ENCODE results near the gene MGAT5B.

The MGAT5B gene

GRCh38 chr17:76930107-76930506 lies 61.9 kb downstream of the MGAT5B start:
- DNase-seq, result no peak

- no peak for DNase-seq
Measured at GRCh38 chr17:76932402-76933333, 64.5 kb downstream of the MGAT5B start.

GRCh38 chr17:76934561-76935320 lies 66.5 kb downstream of the MGAT5B start:
- DNase-seq, result no peak

- DNase-seq, result no peak
Measured at GRCh38 chr17:76935331-76935730, 67.1 kb downstream of the MGAT5B start.

GRCh38 chr17:76937238-76937637 lies 69.0 kb downstream of the MGAT5B start:
- no peak for DNase-seq

- DNase-seq, result no peak
Measured at GRCh38 chr17:76938009-76938408, 69.8 kb downstream of the MGAT5B start.

GRCh38 chr17:76940295-76940694 lies 72.1 kb downstream of the MGAT5B start:
- DNase-seq, result no peak

GRCh38 chr17:76940738-76941350 lies 72.6 kb downstream of the MGAT5B start:
- DNase-seq, result no peak

- DNase-seq, result no peak
Measured at GRCh38 chr17:76943202-76943601, 75.0 kb downstream of the MGAT5B start.

GRCh38 chr17:76943781-76944213 lies 75.6 kb downstream of the MGAT5B start:
- no peak for DNase-seq

- no peak for DNase-seq
Measured at GRCh38 chr17:76944477-76944876, 76.3 kb downstream of the MGAT5B start.

- DNase-seq, result no peak
Measured at GRCh38 chr17:76946111-76946771, 78.0 kb downstream of the MGAT5B start.

- DNase-seq, result no peak
Measured at GRCh38 chr17:76946772-76947135, 78.5 kb downstream of the MGAT5B start.

- DNase-seq, result no peak
Measured at GRCh38 chr17:76947309-76947708, 79.1 kb downstream of the MGAT5B start.

- no peak for DNase-seq
Measured at GRCh38 chr17:76947771-76948170, 79.6 kb downstream of the MGAT5B start.

GRCh38 chr17:76948301-76948700 lies 80.1 kb downstream of the MGAT5B start:
- DNase-seq, result no peak

GRCh38 chr17:76948726-76949342 lies 80.6 kb downstream of the MGAT5B start:
- no peak for DNase-seq

GRCh38 chr17:76949913-76950695 lies 81.9 kb downstream of the MGAT5B start:
- no peak for DNase-seq

- no peak for DNase-seq
Measured at GRCh38 chr17:76951375-76951905, 83.2 kb downstream of the MGAT5B start.

- DNase-seq, result no peak
Measured at GRCh38 chr17:76952402-76952801, 84.2 kb downstream of the MGAT5B start.

GRCh38 chr17:76953066-76953465 lies 84.9 kb downstream of the MGAT5B start:
- DNase-seq, result no peak

Data from CD4-positive, alpha-beta T cell treated with Interleukin-17A for 1 hour (primary cell).